Measurements from ENCODE around the gene TMPRSS9.

The TMPRSS9 gene

GRCh38 chr19:2427429-2428320, 67.6 kb downstream of the TMPRSS9 start, which contains the start of gene TIMM13 (continued):
- TF ChIP-seq ZBTB11 (tag by site-specific recombination; conservative IDR thresholded peaks at IDR 0.05; ENCODE audit: low read depth) = peak; percentile 88
- no peak for TF ChIP-seq ZNF423 (tag by site-specific recombination; IDR thresholded peaks at IDR 0.05)
- TF ChIP-seq ZNF777 (tag by site-specific recombination; IDR thresholded peaks at IDR 0.05; ENCODE audit: borderline replicate concordance) = no peak; the same call in 1 of the 2 replicates
- no peak for TF ChIP-seq ZSCAN5A (tag by site-specific recombination; IDR thresholded peaks at IDR 0.05)
- peak; percentile 70 for TF ChIP-seq YY2 (tag by site-specific recombination; IDR thresholded peaks at IDR 0.05)
- peak; percentile 51 for TF ChIP-seq SP2 (tag by site-specific recombination; IDR thresholded peaks at IDR 0.05)
- TF ChIP-seq ZFP69B (tag by site-specific recombination; IDR thresholded peaks at IDR 0.05) = peak; percentile 89
- TF ChIP-seq ZNF324 (tag by site-specific recombination; IDR thresholded peaks at IDR 0.05) = 0 out of 2 replicates have a peak, but pooled peaks have one; percentile 79
- TF ChIP-seq ZFHX2 (tag by site-specific recombination; conservative IDR thresholded peaks at IDR 0.05) = peak; percentile 48; the same call in 1 of the 2 replicates
- TF ChIP-seq ZNF610 (tag by site-specific recombination; IDR thresholded peaks at IDR 0.05; ENCODE audit: borderline replicate concordance) = peak; percentile 65
- peak; percentile 60; the same call in 1 of the 2 replicates for TF ChIP-seq ZNF391 (tag by site-specific recombination; IDR thresholded peaks at IDR 0.05; ENCODE audit: borderline replicate concordance, low read depth)
- no peak for TF ChIP-seq OSR2 (tag by site-specific recombination; IDR thresholded peaks at IDR 0.05)
- TF ChIP-seq MYNN (tag by site-specific recombination; IDR thresholded peaks at IDR 0.05; ENCODE audit: borderline replicate concordance) = no peak
- peak; percentile 51; the same call in 1 of the 2 replicates for TF ChIP-seq IKZF3 (tag by site-specific recombination; IDR thresholded peaks at IDR 0.05)
- no peak for TF ChIP-seq ZNF549 (tag by site-specific recombination; IDR thresholded peaks at IDR 0.05)
- TF ChIP-seq ZNF302 (tag by site-specific recombination; IDR thresholded peaks at IDR 0.05; ENCODE audit: low read depth) = no peak
- TF ChIP-seq ZNF416 (tag by site-specific recombination; IDR thresholded peaks at IDR 0.05) = no peak
- TF ChIP-seq AEBP2 (tag by site-specific recombination; IDR thresholded peaks at IDR 0.05; ENCODE audit: borderline replicate concordance) = no peak
- peak; percentile 60 for TF ChIP-seq GLIS1 (tag by site-specific recombination; IDR thresholded peaks at IDR 0.05)
- no peak for TF ChIP-seq ZNF280D (tag by site-specific recombination; IDR thresholded peaks at IDR 0.05)
- TF ChIP-seq ZSCAN23 (tag by site-specific recombination; IDR thresholded peaks at IDR 0.05) = no peak
- TF ChIP-seq TSHZ1 (tag by site-specific recombination; IDR thresholded peaks at IDR 0.05; ENCODE audit: borderline replicate concordance) = no peak

Measured in HEK293 (cell line).